ENCODE results near the gene RLN2. TPM values are rescaled to one million over a fixed set of nuclear protein-coding genes. Genes with fewer than 3 reads are reported as not detected.

RLN2 gene, protein sequence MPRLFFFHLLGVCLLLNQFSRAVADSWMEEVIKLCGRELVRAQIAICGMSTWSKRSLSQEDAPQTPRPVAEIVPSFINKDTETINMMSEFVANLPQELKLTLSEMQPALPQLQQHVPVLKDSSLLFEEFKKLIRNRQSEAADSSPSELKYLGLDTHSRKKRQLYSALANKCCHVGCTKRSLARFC
- total RNA-seq, result not detected in 2 replicates

DNA sequence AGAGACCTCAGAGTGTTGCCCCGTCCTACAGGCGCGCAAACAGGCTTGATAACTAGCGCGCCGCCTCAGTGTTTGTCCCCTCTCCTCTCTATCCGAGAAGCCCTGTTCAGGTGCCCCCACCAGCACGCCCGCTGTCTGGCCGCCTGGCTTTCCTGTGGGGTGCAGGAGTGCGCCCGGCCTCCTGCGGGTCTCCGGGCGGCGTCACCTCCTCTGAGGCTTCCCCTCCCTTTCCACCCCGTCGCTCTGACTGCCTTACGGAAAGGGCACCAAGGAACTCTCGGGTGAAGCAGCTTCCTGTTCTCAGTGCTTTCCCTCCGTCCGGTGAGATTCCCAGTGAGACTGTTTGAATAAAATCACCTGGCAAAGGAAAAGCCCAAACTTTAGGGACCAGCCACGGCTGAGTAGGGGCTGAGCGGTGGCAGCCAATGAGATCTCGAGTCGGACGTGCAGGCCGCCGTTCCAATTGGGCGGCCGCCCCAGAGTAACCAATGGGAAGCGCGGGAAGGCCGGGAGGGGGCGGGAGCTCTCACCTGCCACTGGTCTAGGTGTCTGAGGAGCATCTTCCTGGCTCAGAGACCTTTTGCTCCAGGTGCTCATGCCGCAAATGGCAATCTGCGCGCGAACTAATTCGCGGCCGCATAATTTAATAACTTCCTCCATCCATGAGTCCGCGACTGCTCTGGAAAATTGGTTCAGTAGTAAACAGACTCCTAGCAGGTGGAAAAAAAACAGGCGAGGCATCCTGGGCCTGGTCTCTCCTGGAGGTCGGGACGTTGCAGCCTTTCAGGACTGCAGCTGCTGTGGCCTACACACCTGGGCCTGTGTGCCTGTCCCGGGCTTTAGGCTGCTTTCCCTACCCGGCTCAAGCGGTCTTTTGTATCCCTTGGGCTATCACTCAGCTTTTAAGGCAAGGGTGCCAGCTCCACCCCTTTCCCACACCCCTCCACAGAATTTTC, at the start of gene RLN2:
RLN2 (minus strand) TSS at position 877 of the 956 bp plus-strand sequence; CDS start at position 741, 136 bp downstream.

DNA sequence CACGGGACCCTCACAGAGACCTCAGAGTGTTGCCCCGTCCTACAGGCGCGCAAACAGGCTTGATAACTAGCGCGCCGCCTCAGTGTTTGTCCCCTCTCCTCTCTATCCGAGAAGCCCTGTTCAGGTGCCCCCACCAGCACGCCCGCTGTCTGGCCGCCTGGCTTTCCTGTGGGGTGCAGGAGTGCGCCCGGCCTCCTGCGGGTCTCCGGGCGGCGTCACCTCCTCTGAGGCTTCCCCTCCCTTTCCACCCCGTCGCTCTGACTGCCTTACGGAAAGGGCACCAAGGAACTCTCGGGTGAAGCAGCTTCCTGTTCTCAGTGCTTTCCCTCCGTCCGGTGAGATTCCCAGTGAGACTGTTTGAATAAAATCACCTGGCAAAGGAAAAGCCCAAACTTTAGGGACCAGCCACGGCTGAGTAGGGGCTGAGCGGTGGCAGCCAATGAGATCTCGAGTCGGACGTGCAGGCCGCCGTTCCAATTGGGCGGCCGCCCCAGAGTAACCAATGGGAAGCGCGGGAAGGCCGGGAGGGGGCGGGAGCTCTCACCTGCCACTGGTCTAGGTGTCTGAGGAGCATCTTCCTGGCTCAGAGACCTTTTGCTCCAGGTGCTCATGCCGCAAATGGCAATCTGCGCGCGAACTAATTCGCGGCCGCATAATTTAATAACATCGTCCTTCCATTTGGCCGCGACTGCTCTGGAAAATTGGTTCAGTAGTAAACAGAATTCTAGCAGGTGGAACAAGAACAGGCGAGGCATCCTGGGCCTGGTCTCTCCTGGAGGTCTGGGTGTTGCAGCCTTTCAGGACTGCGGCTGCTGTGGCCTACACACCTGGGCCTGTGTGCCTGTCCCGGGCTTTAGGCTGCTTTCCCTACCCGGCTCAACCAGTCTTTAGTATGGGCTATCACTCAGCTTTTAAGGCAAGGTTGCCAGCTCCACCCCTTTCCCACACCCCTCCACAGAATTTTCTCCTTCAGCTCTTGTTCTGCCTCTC, 34.8 kb upstream of the RLN2 start, which contains the start of gene RLN1:
RLN1 (minus strand) TSS at position 885 of the 990 bp plus-strand sequence; CDS start at position 755, 130 bp downstream.

Other genes starting within 250 kb of the RLN2 start
- gene INSL6, start 119.1 kb downstream of the RLN2 start, total RNA-seq, result not detected in 2 replicates
- not detected in 2 replicates for gene INSL4, start 73.3 kb downstream of the RLN2 start, total RNA-seq
- not detected in 2 replicates for gene RLN1, start 35.2 kb upstream of the RLN2 start, total RNA-seq
- 9.7 and 12.4 TPM in 2 replicates for gene PLGRKT, start 133.2 kb upstream of the RLN2 start, total RNA-seq
- 0.85 and 2.2 TPM in 2 replicates for gene CD274, start 145.8 kb upstream of the RLN2 start, total RNA-seq
- gene PDCD1LG2, start 205.8 kb upstream of the RLN2 start, total RNA-seq, result 2.6 and 3.2 TPM in 2 replicates